ENCODE results near the gene TLDC2. TPM values are rescaled to one million over a fixed set of nuclear protein-coding genes. Genes with fewer than 3 reads are reported as not detected.

Gene TLDC2
- total RNA-seq, 1 donor from 2014 or later: 1.3 TPM

DNA sequence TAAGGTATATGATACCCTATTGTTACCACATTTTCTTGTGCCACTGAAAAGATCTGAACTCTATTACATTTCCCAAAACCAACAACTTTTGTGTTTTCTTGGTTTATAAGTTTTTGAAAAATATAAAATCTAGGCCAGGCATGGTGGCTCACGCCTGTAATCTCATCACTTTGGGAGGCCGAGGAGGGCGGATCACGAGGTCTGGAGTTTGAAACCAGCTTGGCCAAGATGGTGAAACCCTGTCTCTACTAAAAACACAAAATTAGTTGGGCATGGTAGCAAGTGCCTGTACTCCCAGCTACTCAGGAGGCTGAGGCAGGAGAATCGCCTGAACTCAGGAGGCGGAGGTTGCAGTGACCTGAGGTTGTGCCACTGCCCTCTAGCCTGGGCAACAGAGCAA is 41.3 kb downstream of the TLDC2 start:
- H3K27ac ChIP-seq: no peak overlapping the region
- TF ChIP-seq CTCF (IDR thresholded peaks at IDR 0.05): no peak
- DNase-seq: no peak
- no peaks in the 10 kb centered on the region for H3K4me1 ChIP-seq
- ATAC-seq: no peak
- no peak overlapping the region for H3K4me3 ChIP-seq
- no peaks in the 10 kb centered on the region for H3K27me3 ChIP-seq (ENCODE audit: low read depth)
- peaks cover 98% of the 10 kb centered on the region for H3K36me3 ChIP-seq
- H3K9me3 ChIP-seq: no peaks in the 10 kb centered on the region
- intact Hi-C loops (cut with DNase I): no loop called here

- peaks cover 98% of the 10 kb centered on the region for H3K36me3 ChIP-seq
- intact Hi-C loops (cut with DNase I): no loop called here
Observed at GRCh38 chr20:36917943-36918342, 42.0 kb downstream of the TLDC2 start.

GRCh38 chr20:36919715-36920333 is 43.9 kb downstream of the TLDC2 start:
- Histone ChIP-seq H3K4me1 (no peaks in the 10 kb centered on the region), H3K4me3 (no peak overlapping the region), H3K36me3 (peaks cover 98% of the 10 kb centered on the region), H3K27ac (no peak overlapping the region), H3K27me3 (ENCODE audit: low read depth) (no peaks in the 10 kb centered on the region), H3K9me3 (no peaks in the 10 kb centered on the region)
- ATAC-seq (peak; percentile 67 to 76), DNase-seq (no peak)
- TF ChIP-seq CTCF (IDR thresholded peaks at IDR 0.05): peak; percentile 86
- intact Hi-C loops (cut with DNase I): no loop called here

More at GRCh38 chr20:36917943-36918342, 42.0 kb downstream of the TLDC2 start:
- no peak for TF ChIP-seq CTCF (IDR thresholded peaks at IDR 0.05)
- no peak overlapping the region for H3K27ac ChIP-seq
- no peaks in the 10 kb centered on the region for H3K9me3 ChIP-seq
- H3K27me3 ChIP-seq (ENCODE audit: low read depth): no peaks in the 10 kb centered on the region
- no peak for DNase-seq
- no peak for ATAC-seq
- no peak overlapping the region for H3K4me3 ChIP-seq
- H3K4me1 ChIP-seq: no peaks in the 10 kb centered on the region

DNA sequence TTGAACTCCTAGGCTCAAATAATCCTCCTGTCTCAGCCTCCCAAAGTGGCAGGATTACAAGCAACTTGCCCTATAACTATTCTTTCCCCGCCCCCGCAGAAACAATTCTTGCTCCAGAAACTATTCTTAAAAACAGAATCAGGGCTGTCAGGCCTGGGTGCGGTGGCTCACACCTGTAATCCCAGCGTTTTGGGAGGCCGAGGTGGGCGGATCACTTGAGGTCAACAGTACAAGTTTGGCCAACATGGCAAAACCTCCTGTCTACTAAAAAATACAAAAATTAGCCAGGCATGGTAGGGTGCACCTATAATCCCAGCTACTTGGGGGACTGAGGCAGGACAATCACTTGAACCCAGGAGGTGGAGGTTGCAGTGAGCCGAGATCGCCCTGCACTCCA is 44.4 kb downstream of the TLDC2 start:
- no peaks in the 10 kb centered on the region for H3K9me3 ChIP-seq
- peaks cover 98% of the 10 kb centered on the region for H3K36me3 ChIP-seq
- intact Hi-C loops (cut with DNase I): no loop called here
- no peaks in the 10 kb centered on the region for H3K4me1 ChIP-seq
- DNase-seq (no peak), ATAC-seq (no peak)
- H3K4me3 ChIP-seq: no peak overlapping the region
- no peak for TF ChIP-seq CTCF (IDR thresholded peaks at IDR 0.05)
- no peaks in the 10 kb centered on the region for H3K27me3 ChIP-seq (ENCODE audit: low read depth)
- H3K27ac ChIP-seq: no peak overlapping the region

DNA sequence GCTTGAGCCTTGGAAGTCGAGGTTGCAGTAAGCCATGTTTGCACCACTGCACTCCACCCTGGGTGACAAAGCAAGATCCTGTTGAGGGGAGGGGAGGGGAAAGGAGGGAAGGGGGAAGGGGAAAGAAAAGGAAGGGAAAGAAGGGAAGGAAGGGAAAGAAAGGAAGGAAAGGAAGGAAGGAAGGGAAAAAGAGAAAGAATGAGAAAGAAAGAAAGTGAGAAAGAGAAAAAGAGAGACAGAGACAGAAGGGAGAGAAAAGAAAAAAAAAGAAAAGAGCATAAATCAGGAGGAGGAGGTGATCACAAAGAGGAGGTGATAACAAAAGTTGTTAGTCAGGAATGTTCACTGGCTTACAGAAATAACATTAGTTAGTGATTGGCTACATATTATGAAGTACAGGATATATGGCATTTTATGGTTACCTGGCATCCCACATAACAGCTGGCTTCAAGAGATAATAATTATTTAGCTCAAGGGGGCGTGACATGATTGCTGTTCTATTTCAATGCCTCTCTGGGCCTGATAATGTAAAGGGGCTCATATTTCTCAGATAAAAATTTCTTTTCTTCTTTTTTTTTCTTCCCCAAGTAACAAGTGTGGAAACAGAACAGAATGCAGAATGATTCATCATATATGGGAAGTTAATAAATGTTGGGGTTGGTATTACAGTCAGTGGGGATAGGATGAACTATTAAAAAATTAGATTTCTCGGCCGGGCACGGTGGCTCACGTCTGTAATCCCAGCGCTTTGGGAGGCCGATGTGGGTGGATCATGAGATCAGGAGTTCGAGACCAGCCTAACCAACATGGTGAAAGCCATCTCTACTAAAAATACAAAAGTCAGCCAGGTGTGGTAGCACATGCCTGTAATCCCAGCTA is 48.5 kb downstream of the TLDC2 start:
- no peak overlapping the region for H3K27ac ChIP-seq
- H3K27me3 ChIP-seq (ENCODE audit: low read depth): no peaks in the 10 kb centered on the region
- H3K9me3 ChIP-seq: no peaks in the 10 kb centered on the region
- intact Hi-C loops (cut with DNase I): no loop called here
- no peak overlapping the region for H3K4me3 ChIP-seq
- peaks cover under 1% of the 10 kb centered on the region for H3K4me1 ChIP-seq
- no peak for TF ChIP-seq CTCF (IDR thresholded peaks at IDR 0.05)
- H3K36me3 ChIP-seq: peaks cover 98% of the 10 kb centered on the region
- DNase-seq: no peak
- no peak for ATAC-seq

All from lower lobe of right lung (tissue), 2 donors.